Fibroblast of pulmonary artery (primary cell): ENCODE results near the gene SEC24B.
A peak's percentile ranks its signal among the peaks of the same experiment; 100 is the strongest.
"Not testable (repeated sequence)": the region's sequence is repeated elsewhere in the genome, so short reads cannot be mapped to it uniquely, and the experiment has no call there.

Experiments used
- DNase-seq: peaks from one replicate; pipeline ENCODE4 v3.0.0-alpha.2; 2010; ENCODE audit warnings: low read depth
- H3K4me3 ChIP-seq: replicated peaks from 2 replicates; pipeline ENCODE4 v1.5.1; 2011; ENCODE audit warnings: low read depth, mild to moderate bottlenecking, control low read depth, low read length, moderate library complexity
- TF ChIP-seq, protein P1 (sequence below): IDR thresholded peaks from 2 replicates; pipeline ENCODE4 v1.5.1; 2011; ENCODE audit warnings: mild to moderate bottlenecking, control low read depth, low read length, inconsistent platforms; ENCODE audit errors: missing control alignments

The SEC24B gene

DNA sequence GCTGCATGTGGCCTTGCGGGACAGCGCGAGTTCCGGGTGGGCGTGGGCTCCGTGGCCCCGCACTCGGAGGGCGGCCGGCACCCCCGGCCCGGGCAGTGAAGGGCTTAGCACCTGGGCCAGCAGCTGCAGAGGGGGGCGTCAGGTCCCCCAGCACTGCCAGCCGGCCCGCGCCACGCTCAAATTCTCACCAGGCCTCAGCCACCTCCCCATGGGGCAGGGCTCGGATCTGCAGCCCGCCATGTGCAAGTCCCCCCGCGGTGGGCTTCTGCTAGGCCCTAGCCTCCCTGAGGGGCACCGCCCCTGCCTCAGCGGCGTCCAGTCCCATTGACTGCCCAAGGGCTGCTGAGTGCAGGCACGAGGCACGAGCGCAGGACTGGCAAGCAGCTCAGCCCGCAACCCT, 123.8 kb downstream of the SEC24B start:
- TF ChIP-seq, protein P1, sequence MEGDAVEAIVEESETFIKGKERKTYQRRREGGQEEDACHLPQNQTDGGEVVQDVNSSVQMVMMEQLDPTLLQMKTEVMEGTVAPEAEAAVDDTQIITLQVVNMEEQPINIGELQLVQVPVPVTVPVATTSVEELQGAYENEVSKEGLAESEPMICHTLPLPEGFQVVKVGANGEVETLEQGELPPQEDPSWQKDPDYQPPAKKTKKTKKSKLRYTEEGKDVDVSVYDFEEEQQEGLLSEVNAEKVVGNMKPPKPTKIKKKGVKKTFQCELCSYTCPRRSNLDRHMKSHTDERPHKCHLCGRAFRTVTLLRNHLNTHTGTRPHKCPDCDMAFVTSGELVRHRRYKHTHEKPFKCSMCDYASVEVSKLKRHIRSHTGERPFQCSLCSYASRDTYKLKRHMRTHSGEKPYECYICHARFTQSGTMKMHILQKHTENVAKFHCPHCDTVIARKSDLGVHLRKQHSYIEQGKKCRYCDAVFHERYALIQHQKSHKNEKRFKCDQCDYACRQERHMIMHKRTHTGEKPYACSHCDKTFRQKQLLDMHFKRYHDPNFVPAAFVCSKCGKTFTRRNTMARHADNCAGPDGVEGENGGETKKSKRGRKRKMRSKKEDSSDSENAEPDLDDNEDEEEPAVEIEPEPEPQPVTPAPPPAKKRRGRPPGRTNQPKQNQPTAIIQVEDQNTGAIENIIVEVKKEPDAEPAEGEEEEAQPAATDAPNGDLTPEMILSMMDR: no peak
- H3K4me3 ChIP-seq: no peak overlapping the region
- no peak for DNase-seq

DNA sequence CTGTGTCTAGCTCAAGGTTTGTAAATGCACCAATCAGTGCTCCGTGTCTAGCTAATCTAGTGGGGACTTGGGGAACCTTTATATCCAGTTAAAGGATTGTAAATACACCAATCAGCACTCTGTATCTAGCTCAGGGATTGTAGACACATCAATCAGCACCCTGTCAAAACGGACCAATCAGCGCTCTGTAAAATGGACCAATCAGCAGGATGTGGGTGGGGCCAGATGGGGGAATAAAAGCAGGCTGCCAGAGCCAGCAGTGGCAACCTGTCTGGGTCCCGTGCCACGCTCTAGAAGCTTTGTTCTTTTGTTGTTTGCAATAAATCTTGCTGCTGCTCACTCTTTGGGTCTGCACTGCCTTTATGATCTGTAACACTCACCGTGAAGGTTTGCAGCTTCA, 124.5 kb downstream of the SEC24B start:
- DNase-seq, H3K4me3 ChIP-seq: not testable (repeated sequence)

DNA sequence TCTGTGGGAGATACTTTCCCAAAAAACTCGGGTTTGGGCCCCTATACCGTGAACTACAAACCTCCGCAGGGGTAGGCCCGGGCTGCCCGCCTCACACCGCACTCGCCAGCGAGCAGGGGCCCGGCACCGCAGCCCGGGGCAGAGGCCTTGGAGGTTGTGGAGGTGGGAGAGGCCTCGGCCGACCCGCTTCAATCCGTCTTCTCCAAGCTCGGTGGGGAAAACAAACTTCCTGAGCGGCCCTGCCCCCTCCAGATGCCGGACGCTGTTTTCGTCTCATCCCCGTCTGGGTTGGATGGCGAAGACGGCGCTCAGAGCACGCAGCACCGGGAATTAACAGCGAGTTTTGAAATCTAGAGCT, 126.0 kb downstream of the SEC24B start:
- DNase-seq: no peak
- TF ChIP-seq, protein P1: no peak
- H3K4me3 ChIP-seq: peak overlapping the region; percentile 76

DNA sequence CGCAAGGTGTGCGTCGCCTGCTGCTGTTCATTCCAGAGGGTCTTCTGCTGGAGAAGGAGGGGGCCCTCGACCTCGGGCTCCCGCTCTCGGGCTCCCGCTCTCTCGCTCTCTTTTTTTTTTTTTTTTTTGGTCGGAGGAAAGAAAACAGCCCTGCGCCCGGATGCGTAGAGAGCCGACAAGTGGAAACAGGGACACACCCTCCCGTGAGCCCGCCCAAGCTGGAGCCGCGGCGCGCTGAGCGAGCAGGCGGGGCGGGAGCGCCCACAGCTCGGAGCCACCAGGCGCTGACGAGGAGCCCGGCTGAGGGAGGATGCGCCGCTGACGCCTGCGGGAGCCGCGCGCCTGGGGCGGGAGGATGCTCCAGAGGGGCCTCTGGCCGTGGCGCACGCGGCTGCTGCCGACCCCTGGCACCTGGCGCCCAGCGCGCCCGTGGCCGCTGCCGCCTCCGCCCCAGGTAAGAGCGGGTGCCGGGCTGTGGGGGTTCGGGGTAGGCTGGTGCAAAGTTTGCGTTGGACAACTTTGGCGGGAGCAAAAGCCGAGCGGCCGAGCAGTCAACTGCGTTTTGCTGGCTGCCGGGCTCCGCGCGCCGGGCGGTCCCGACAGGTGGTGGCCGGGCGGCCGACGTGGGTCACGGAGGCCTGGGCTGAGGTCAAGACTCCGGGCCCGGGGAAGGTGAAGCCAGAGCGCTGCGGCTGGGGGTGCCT, 126.5 kb downstream of the SEC24B start, which contains the start of gene MCUB:
TSS of gene MCUB (plus strand) at position 264 of the 704 bp plus-strand sequence. CDS start at position 356, 92 bp downstream.
- H3K4me3 ChIP-seq: peak within 1 kb of the TSS; percentile 76
- TF ChIP-seq, protein P1: no peak
- peak; percentile 90 for DNase-seq

DNA sequence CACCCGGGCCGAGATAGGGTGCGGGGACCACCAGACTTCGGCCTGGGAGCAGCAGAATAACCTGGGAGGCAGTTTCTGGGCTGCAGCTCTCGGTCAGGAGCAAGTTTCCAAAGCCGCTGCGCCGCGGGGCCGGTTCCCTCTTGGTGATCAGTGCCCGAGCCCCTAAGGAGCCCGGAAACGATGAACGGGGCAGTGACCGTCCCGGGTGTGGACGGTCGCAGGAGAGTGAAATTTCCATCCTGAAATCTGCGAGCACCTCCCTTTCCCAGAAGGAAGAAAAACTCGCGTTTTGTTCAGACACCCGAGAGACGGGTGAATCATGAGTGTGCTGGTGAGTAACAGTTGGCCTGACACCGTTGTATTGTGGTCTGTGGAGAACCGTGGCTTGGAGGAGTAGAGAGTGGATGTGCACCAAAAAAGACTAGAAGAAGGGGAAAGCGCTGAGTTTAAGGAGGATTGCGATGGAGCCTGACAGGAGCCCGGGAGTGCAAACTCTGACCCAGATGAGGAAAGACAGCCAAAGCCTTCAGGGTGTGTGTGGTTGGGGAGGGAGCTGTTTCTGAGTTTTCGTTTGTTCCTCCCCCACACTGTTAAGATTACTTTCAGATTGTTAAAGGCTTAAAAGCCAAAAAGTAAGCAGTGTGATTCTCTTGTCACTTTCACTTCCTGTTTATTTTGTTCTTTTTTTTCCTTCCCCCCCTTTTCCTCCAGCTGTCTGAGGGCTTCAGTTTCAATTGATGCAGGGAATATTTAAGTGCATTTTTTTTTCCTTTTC, 127.3 kb downstream of the SEC24B start:
- peak overlapping the region; percentile 76 for H3K4me3 ChIP-seq
- DNase-seq: peak; percentile 78

DNA sequence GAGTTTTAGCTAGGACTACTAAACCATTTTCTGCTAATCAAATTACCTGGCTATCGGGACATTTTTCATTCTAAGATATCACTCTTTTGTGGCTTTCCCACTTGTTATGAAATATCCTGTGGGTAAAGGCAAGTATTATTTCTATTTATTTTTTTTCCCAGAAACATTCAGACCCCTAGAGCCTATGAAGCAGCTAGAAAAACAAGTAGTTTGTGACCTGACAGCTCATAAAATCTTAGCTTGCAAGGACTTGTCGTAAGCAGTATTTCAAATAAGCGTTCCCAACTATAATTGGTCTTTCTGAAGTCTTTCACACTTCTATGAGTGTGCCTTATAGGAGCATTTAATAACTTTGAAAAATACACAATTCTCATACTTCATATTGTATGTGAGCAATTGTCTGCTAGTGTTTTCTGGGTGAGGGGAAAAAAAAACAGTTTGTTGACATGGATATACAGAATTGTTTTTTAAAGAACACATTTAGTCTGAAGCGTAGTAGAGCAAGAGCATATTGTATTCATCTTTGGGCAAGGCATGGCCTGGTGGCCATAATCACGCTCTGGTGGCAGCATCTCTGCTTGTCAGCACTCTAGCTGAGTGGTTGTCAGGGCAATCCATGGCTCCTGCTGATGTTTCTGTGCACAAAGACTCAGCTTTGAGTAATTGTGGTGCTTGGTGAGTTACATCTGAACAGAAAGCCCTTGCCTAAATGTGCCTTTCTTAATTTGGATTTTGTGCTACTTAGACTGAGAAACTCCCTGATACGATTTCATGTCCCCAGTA, 129.0 kb downstream of the SEC24B start:
- no peak for DNase-seq
- H3K4me3 ChIP-seq: no peak overlapping the region
- TF ChIP-seq, protein P1: no peak

More for the DNA sequence above, 127.3 kb downstream of the SEC24B start:
- TF ChIP-seq, protein P1: no peak

DNA sequence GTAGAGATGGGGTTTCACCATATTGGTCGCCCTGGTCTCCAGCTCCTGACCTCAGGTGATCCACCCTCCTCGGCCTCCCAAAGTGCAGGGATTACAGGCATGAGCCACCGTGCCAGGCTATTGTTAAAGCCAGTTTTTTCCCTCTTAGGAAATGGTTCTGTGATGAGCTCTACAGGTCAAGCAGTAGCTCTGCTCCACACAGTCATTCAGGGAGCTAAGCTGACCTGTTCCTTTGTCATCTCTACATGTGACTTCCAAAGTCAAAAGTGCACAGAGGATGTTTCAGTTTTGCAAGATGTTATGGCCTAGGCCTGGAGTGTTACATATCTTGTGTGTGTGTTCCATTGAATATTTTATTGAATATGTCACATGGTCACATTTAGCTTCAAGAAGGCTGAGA, 137.9 kb downstream of the SEC24B start:
- no peak overlapping the region for H3K4me3 ChIP-seq
- TF ChIP-seq, protein P1: no peak
- DNase-seq: no peak
